Measurements from ENCODE around the gene TMEM273. TPM values are rescaled to one million over a fixed set of nuclear protein-coding genes. Genes with fewer than 3 reads are reported as not detected.

TMEM273 gene
- total RNA-seq, 6 experiments from 2014 or later: 0.86 to 5.3 (median 2.3) TPM

GRCh38 chr10:49219248-49219647, 31.1 kb upstream of the TMEM273 start:
- H3K36me3 ChIP-seq: no peaks in the 10 kb centered on the region
- DNase-seq: no peak
- intact Hi-C loops (cut with DNase I): no loop called here
- no peak for ATAC-seq
- H3K4me1 ChIP-seq: no peaks in the 10 kb centered on the region
- H3K4me3 ChIP-seq: no peak overlapping the region
- WGBS (ENCODE audit: insufficient coverage, low coverage, low lambda C conversion rate, missing lambda C conversion rate): 70% methylated on average over 2 of the region's 2 CpGs
- TF ChIP-seq CTCF (IDR thresholded peaks at IDR 0.05): no peak
- TF ChIP-seq POLR2A (IDR thresholded peaks at IDR 0.05): no peak
- H3K9me3 ChIP-seq: no peaks in the 10 kb centered on the region
- no peak overlapping the region for H3K27ac ChIP-seq
- no peaks in the 10 kb centered on the region for H3K27me3 ChIP-seq

- Histone ChIP-seq H3K9me3 (no peaks in the 10 kb centered on the region), H3K27ac (no peak overlapping the region), H3K4me3 (no peak overlapping the region), H3K27me3 (no peaks in the 10 kb centered on the region), H3K4me1 (no peaks in the 10 kb centered on the region), H3K36me3 (no peaks in the 10 kb centered on the region)
- DNase-seq (no peak), ATAC-seq (peak in 3 of 4 donors; percentile 45 to 68 (median 55))
- 20% methylated on average over 2 of the region's 2 CpGs for WGBS (ENCODE audit: insufficient coverage, low coverage, low lambda C conversion rate, missing lambda C conversion rate)
- TF ChIP-seq CTCF (IDR thresholded peaks at IDR 0.05): peak in 2 of 4 donors; percentile 4 to 23
- no peak for TF ChIP-seq POLR2A (IDR thresholded peaks at IDR 0.05)
- intact Hi-C loops (cut with DNase I): no loop called here
Measured at GRCh38 chr10:49218480-49218879, 30.3 kb upstream of the TMEM273 start.

GRCh38 chr10:49217645-49218044, 29.5 kb upstream of the TMEM273 start:
- DNase-seq (no peak), ATAC-seq (no peak)
- 41% methylated on average over 2 of the region's 2 CpGs for WGBS (ENCODE audit: insufficient coverage, low coverage, low lambda C conversion rate, missing lambda C conversion rate)
- no peaks in the 10 kb centered on the region for H3K36me3 ChIP-seq
- TF ChIP-seq POLR2A (IDR thresholded peaks at IDR 0.05) (no peak), CTCF (IDR thresholded peaks at IDR 0.05) (no peak)
- intact Hi-C loops (cut with DNase I): no loop called here
- H3K27ac ChIP-seq: no peak overlapping the region
- H3K27me3 ChIP-seq: no peaks in the 10 kb centered on the region
- no peak overlapping the region for H3K4me3 ChIP-seq
- H3K9me3 ChIP-seq: no peaks in the 10 kb centered on the region
- no peaks in the 10 kb centered on the region for H3K4me1 ChIP-seq

GRCh38 chr10:49213211-49213610, 25.0 kb upstream of the TMEM273 start:
- no peak for DNase-seq
- Histone ChIP-seq H3K4me1 (no peaks in the 10 kb centered on the region), H3K27me3 (no peaks in the 10 kb centered on the region), H3K9me3 (no peaks in the 10 kb centered on the region), H3K27ac (no peak overlapping the region), H3K36me3 (no peaks in the 10 kb centered on the region), H3K4me3 (no peak overlapping the region)
- TF ChIP-seq CTCF (IDR thresholded peaks at IDR 0.05) (no peak), POLR2A (IDR thresholded peaks at IDR 0.05) (no peak)
- WGBS (ENCODE audit: insufficient coverage, low coverage, low lambda C conversion rate, missing lambda C conversion rate): 54% methylated on average over 3 of the region's 3 CpGs
- ATAC-seq: no peak
- intact Hi-C loops (cut with DNase I): no loop called here

GRCh38 chr10:49212783-49213182, 24.6 kb upstream of the TMEM273 start:
- Histone ChIP-seq H3K4me3 (no peak overlapping the region), H3K27ac (no peak overlapping the region), H3K36me3 (no peaks in the 10 kb centered on the region), H3K9me3 (no peaks in the 10 kb centered on the region), H3K4me1 (no peaks in the 10 kb centered on the region), H3K27me3 (no peaks in the 10 kb centered on the region)
- DNase-seq: no peak
- intact Hi-C loops (cut with DNase I): no loop called here
- TF ChIP-seq POLR2A (IDR thresholded peaks at IDR 0.05) (no peak), CTCF (IDR thresholded peaks at IDR 0.05) (no peak)
- no peak for ATAC-seq
- 11% methylated on average over 1 of the region's 1 CpG for WGBS (ENCODE audit: insufficient coverage, low coverage, low lambda C conversion rate, missing lambda C conversion rate)
